Testis (tissue), 2 donors: ENCODE results near the gene DNAJC13.

Experiments
- POLR2A ChIP-seq: fragments of 450-650 bp; IDR thresholded peaks from one replicate; pipeline ENCODE4 v1.6.1; 2017; ENCODE audit warnings: antibody characterized with exemption, mild to moderate bottlenecking, moderate library complexity
- TF ChIP-seq, protein P1 (sequence below), 3 experiments: fragments of 450-650 bp in 2 of 3; fragments of 200-600 bp in 1 of 3; sonication (generic) in 1 of 3; IDR thresholded peaks; one replicate each; pipeline ENCODE4 v1.5.1; 2016 to 2019; ENCODE audit warnings: antibody characterized with exemption in 3 of 3, mild to moderate bottlenecking in 2 of 3, moderate library complexity in 1 of 3

DNA sequence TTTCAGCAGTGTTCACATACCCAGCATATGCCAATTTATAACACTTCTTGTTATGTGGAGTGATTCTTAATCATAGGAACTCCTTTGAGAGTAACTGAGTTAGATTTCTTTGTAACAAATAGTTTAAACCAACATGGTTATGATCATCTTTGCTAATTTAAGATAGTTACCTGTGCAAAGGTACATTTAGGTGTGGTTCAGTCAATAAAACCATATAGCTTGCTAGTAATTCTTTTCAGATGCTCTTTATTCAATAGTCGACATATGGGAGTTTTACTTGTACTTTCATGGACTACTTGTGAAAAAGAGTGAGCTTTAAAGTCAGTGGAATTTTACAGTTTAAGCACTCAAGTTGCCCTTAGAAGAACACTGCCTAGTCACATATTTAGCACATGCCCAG lies 5.2 kb downstream of the DNAJC13 start:
- TF ChIP-seq, protein P1, sequence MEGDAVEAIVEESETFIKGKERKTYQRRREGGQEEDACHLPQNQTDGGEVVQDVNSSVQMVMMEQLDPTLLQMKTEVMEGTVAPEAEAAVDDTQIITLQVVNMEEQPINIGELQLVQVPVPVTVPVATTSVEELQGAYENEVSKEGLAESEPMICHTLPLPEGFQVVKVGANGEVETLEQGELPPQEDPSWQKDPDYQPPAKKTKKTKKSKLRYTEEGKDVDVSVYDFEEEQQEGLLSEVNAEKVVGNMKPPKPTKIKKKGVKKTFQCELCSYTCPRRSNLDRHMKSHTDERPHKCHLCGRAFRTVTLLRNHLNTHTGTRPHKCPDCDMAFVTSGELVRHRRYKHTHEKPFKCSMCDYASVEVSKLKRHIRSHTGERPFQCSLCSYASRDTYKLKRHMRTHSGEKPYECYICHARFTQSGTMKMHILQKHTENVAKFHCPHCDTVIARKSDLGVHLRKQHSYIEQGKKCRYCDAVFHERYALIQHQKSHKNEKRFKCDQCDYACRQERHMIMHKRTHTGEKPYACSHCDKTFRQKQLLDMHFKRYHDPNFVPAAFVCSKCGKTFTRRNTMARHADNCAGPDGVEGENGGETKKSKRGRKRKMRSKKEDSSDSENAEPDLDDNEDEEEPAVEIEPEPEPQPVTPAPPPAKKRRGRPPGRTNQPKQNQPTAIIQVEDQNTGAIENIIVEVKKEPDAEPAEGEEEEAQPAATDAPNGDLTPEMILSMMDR (IDR thresholded peaks at IDR 0.05), result no peak
- no peak for TF ChIP-seq POLR2A
